MV-4-11 (cell line): ENCODE data around the gene DISC1.
"Not testable (repeated sequence)": the region's sequence is repeated elsewhere in the genome, so short reads cannot be mapped to it uniquely, and the experiment has no call there.

ENCODE experiments used
- DNase-seq: peaks from one replicate; lab custom pipeline; 2025; lab: John Stamatoyannopoulos, UW

Gene DISC1

DNA sequence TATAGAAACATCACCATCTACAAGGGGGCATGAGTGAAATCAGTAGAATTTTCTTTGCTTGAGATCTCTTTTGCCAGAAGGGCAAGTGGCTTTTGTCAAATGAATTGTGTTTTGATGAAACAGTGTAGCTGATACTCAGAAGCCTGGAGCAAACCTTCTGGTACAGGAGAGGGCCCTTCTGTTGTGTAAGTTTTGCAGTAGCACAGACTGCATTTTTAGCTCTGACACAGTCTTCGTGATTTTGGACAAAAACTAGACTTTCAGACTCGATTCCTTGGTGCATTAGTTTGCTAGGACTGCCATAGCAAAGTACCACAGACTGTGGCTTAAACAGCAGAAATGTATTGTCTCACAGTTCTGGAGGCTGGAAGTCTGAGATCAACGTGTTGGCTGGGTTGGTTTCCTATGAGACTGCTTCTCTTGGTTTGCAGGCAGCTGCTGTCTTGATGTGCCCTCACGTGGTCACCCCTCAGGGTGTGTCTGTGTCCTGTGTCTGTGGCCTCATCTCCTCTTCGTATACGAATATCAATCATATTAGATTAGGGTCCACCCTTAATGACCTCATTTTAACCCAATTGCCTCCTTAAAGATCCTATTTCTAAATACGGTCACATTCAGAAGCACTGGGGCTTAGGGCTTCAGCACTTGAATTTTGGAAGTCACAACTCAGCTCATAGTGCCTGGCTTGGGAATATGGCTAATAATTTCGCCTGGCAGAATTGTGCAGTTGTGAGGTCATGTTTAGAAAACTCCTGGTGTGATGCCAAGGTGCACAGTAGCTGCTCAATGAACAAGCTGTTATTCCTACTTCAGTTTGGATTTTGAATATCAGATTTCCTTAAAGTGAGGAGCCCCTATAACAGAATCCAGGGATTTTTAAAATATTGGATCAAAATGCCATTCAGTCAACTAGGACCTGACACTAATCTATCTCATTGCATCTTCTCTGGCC lies 21.2 kb upstream of the DISC1 start:
- no peak for DNase-seq

DNA sequence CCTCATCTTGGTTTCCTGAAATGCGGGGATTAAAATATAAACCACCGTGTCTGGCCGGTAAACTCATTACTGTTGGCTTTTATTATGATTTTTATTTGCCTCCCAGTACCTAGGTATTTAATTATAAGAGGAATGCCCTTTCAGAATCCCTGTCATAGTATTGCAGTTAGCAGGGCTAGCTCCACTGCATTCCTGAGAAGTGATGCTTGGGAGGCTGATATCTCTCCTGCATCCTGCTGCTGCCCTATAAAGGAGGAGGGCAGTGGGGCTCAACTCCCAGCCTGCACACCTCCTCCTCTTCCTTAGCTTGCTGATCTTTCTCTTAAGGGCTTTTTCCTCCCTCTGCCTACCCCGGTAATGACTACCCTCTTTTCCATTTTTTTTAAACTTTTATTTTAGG lies 19.9 kb upstream of the DISC1 start:
- DNase-seq, result no peak

DNA sequence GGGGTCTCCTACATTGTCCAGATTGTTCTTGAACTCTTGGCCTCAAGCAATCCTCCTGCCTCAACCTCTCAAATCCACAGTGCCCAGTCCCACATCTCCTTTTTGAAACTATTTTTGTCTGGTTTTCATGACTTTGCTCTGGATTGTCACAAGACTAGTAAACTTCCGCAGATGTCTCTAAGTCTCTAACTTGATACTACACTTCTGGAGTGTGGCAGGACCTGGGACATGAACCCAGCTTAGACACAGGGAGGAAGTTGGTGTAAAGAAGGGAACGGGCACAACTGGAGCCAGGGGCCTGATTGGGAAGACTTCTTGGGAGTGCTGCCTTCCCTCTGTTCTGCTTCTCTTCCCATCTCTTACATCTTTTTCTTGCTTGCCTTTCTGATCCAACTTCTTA lies 16.2 kb upstream of the DISC1 start:
- peak; percentile 51 for DNase-seq

DNA sequence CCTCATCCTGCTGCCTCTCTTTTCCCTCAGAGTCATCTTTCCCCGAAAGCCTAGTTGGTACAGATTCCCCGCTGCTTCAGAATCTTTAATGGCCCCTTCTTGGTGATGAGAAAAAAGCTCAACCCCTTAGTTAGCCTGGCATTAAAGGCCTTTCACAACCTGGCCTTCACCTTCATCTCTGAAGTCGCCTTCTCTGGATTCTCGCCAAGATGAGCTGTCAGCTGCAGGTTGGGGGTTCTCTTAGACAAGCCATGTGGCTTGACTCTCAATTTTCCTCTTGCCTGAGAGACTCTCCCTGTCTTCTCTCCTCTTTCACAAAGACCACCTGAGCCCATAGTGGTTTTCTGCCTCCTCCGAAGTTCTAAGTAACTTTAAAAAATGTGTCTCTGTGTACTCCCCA lies 15.5 kb upstream of the DISC1 start:
- no peak for DNase-seq

DNA sequence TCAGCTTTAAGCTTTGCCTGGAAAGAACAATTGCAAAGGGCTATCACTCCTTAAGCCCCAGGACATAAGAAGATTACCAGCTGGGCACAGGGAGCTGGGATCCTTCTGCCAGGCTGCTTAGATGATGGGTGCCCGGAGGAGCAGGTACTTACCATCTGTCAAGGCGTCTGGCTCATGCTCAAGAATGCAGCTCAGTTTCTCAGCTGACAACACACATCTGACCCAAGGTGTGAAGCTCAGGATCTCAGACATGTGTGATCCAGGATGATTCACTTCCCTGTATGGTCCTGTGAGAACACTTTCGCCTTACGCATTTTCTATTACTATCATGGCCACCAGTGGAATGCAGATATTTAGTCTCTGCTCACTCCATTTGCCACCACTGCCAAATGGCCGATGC lies 14.7 kb upstream of the DISC1 start:
- no peak for DNase-seq

DNA sequence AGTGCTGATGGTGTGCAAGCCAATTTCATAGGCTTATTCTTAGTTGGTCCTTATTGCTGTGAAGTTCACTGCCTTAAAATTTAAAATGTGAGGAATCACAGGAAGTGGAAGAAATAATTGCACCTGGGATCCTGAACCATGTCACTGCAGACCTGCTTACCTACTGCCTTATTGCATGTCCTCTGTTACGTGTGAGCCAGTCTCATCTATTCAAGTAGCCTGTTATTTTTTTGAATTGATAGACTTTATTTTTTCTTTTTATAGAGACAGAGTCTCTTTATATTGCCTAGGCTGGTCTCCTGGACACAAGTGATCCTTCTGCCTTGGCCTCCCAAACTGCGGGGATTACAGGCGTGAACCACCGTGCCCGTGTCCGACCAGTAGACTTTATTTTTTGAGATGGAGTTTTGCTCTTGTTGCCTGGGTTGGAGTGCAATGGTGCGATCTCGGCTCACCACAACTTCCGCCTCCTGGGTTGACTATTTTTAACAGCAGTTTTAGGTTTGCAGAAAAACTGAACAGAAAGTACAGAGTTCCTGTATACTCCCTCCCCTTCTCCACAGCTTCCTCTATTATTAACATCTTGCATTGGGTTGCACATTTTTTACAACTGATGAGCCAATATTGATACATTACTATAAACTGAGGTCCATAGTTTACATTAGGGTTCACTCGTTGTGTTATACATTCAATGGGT lies 14.0 kb upstream of the DISC1 start:
- DNase-seq, result peak; percentile 97

DNA sequence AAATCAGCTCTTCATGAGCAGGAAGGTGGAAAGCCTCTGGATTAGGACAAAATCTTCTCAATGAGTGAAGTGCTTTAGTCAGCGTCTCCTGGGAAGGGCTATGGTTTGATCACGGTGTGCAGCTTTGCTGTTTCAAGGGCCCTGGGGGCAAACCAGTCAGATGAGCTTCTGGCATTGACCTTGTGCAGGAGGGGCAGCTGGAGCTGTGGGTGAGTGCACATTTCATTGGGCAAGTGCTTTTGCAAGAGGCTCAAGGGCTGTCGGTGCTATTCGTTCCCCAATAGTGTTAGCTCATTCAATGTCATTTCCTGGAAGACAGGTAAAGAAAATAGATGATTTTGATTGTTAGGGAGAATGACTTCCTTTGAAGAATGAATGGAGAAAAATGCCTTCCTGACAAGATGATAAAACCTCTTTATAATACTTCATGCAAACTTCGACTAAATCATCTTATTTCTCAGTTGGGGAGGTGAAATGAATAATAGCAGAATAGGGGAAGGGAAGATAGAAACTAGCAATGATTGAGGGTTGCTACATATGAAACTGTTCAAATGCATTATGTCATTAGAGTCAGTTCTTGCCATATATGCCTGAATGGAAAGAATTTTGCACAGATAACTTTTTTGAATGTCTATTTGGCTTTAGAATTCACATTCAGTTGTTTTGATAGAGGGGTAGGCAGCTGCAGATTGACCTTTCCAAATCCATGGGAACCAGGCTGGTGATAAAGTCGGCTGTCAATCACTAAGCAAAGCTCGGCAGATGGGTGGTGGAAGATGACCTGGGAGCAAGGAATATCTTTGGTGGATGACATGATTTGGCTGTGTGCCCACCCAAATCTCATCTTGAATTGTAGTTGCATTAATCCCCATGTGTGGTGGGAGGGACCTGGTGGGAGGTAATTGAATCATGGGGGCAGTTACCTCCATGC lies 12.9 kb upstream of the DISC1 start:
- peak; percentile 74 for DNase-seq

DNA sequence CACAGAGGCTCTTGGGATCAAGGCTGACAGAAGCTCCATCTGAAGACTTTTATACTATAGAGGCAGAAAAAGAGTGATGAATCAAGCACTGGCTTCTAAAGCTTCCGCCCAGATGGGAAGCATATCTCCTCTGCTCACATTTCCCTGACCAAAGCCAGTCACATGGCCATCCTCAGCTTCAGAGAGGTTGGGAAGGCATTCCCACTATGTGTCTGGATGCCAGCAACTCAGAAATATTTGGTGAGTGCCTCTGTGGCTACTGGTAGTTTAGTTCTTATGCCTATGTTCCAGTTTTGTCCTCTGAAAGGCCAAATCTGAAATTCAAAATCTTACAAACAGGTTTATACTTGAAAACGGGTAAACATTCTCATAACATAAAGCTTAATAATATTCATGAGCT lies 9.9 kb upstream of the DISC1 start:
- DNase-seq, result no peak

DNA sequence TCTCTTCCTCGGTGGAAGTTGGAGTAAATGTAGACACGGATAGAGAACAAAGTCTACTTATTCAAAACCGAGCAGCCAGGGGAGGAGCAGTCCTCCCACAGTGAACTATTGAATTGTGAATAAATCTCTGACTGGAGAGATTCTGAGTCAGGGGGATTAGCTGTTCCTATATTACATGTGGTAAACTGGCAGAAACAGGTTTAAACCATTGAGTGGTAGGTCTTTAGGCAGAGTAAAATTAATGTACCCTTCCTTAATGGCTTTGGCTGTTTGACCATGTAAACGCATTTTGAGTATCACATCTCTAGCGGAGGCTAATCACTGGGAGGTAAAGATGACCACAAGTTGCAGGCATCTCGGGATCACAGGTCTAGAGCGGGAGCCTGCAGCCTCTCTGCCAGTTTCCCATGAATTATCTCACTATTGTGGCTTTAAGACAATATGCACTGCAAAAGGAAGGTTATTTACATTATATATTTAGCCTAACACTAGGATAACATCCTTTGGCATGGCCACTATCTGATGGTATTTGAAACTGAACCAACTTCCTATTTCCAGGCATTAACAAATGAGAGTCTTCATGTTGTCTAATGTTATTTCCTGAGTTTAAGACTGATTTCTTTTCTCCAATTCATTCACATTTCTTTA lies 7.9 kb upstream of the DISC1 start:
- DNase-seq, result peak; percentile 39

DNA sequence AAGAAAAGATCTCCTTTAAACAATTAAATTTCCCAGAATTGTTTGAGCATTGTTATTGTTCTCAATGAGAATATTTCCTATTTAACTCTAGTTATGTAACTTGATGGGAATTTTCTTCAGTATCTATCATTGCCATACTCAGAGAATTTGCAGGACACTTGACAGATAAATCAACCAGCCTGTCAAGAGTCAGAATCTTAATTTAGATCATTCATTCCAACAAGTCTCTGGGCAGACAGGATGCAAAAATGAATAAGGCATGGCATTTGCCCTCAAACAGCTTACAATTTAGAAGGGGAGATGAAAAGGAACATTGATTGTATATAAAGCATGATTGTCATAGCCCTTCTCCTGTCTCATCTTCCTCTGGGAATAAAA lies 7.3 kb upstream of the DISC1 start:
- DNase-seq, result no peak

DNA sequence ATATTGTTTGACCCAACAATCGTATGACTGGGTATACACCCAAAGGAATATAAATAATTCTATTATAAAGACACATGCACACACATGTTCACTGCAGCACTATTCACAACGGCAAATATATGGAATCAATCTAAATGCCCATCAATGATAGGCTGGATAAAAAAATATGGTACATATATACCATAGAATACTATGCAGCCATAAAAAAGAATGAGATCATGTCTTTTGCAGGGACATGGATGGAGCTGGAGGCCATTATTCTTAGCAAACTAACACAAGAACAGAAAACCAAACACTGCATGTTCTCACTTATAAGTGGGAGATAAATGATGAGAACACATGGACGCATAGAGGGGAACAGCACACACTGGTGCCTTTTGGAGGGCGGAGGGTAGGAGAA lies 1.5 kb upstream of the DISC1 start:
- DNase-seq, result not testable (repeated sequence)

DNA sequence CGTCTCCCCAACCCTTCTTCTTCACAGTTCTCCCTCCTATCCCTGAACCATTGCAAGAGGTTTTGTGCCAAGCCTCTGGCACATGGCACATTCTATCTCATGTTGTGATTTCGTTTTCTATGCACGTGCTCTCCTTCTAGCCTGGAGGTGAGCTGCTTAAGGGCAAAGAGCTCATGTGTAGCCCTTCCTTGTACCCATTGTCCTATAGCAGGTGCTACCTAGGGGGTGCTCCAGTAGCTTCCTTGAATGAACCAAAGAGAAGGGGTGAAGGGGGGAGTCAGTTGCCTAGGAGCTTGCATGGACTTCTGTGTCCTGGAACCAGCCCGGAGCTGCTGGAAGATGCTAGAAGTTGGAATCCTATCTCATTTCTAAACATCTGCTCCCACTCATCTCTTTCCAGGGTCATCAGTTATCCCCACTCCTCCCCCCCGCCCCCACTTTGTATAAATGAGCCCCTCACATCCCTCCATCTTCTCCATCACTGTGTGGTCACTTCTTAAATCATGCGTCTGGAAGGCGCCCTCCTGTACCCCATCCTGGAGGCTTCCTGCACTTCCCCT lies 535 bp upstream of the DISC1 start:
- no peak for DNase-seq

DNA sequence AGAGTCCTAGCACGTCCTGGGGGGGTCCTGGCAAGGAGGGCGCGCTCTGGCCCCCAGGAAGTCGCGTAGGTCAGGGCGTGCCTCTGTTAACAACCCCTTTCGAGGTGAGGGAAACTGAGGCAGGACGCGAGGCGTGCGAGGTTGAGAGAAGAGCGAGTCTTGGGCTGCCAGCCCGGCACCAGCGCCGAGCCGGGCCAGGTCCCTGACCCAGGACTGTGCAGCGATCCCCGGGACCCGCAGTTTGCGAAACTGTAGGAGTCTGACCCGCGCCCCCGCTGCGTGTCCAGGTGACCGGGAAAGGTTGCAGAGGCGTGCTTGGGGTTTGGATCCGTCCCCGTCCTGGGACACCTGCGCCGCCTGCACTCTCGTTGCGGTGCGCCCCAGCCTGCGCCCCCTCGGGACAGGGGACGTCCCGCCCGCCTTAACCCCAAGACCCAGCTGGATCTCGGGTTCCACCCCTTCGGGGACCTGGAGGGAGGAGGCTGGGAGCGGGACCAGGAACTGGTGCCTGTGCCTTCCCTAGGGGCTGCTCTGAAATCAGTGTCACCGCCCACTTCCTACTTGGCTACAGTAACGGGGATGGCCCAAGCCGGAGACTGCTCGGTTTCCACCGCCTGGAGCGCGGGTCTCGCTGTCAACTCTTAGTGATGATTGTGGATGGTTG lies 493 bp downstream of the DISC1 start:
- peak; percentile 70 for DNase-seq

DNA sequence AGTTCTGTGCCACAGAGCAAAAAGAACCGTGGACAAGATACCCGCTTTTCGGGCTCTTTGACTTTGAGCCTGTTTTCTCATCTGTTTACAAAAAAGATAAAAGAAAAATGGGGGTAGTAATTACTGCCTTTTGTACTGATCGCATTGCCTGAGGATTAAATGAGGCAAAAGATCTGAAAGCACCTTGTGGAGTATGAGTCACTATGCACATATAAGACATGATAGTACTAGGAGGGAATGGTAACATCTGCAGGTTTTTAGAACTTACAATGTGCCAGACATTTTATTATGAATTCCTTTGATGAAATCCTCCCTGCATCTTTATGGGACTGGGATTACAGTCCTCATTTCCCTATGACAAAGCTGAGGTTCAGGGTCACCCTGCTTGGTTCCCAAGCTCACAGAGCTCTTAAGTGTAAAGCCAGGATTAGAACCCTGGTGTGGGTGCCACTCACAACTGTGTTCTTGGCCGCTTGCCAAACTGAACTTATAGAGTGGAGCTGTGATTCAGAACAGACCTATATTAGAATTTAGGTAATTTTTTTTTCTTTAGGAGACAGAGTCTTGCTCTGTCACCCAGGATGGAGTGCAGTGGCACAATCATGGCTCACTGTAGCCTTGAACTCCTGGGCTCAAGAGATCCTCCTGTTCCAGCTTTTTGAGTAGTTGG lies 1.8 kb downstream of the DISC1 start:
- no peak for DNase-seq

DNA sequence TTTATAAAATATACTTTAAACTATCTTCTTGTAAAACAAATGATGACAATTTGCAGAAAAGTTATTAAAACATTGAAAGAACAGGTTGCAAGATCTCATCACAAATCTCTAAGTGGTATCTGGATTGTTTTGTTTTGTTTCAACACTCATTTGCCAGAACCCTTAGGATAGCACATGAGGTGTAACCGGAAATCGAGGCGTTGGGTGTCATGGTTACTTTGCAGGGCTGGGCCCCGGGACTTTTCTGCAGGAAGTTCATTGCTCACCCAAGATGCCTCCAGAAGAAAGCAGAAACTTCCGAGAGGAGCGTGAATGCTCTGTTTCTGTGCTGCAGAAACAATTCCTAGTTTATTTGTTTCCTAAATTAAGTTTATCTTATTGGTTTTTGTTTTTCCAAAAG lies 2.5 kb downstream of the DISC1 start:
- peak; percentile 50 for DNase-seq

DNA sequence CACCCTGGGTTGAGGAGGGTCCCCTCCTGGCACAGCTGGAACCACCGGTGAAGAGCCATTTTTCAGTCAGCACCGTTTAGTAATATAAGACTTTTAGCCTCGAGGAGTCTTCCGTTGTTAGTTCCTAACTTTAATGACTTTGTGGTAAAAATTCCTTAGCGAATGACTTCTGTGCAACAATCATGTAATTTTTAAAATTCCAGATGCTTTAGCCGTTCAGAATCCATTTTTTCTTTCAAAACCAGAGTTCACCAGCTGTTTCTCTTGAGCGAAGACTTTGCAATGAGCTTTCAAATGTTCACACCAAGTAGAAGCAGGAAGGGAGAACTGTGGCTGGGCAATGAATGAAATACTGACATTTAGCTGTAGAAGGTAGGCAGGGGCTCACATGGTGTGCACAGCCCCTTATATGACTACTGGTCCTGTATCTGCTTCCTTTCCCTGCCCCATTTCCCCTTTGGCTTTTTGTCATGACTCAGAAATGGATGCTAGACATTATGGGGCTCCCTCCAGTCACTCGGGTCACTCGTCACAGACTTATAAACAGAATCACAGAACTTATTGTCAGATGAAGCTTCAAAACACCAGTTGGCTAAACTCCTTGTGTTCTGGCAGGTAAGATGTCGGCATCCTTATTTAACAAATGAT lies 4.1 kb downstream of the DISC1 start:
- no peak for DNase-seq

DNA sequence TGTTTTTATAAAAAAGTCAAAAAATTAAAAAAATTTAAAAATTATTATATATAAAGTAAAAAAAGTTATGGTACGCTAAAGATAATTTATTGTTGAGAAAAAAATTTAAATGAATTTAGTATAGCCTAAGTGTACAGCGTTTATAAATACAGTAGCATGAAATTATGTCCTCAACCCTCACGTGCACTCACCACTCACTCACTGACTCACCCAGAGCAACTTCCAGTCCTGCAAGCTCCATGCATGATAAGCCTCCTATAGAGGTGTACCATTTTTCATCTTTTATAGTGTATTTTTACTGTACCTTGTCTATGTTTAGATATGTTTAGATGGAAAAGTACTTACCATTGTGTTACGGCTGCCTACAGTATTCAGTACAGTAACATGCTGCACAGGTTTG lies 5.1 kb downstream of the DISC1 start:
- no peak for DNase-seq

DNA sequence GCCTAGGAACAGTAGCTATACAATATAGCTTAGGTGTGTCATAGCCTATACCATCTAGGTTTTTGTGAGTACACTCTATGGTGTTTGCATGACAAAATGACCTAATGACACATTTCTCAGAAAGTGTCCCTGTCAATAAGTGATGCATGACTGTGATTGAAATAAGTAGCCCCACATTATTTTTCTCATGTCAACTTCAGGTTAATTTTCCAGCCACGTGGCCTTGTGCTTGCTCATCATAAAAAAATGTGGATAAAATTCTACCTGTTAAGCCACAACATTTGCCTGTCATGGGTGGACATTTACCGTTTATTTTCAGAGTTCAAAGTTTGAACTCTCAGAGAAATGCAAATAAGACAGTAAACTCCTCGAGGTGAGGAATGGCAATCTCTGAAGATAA lies 5.5 kb downstream of the DISC1 start:
- DNase-seq, result no peak

DNA sequence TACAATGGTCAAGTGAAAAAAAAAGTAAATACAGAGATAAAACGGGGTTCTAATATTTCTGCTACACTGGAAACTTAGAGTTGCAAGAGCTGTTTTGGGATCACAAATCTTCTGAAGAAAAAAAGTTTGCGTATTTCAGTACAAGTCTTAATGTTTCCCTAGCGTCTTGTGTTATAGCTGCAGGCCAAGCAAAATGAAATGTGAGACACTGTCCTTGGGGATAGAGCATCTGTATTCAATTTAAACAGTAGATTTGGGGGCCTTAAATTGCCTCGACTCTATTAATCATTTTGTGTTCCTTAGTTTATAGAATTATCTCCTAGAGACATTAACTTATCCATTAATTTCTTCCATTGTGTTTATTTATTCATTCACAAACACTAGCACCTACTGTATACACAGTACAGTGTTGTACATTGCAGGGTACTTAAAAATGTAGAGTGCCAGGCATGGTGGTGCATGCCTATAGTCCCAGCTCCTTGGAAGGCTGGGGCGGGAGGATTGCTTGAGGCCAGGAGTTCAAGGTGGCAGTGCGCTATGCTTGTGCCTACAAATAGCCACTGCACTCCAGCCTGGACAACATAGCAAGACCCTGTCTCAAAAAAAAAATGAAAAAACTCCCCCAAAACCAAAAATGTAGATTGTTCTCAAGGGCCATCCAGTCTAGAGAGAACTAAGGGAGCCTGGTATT lies 7.9 kb downstream of the DISC1 start:
- no peak for DNase-seq
